K562 (cell line): ENCODE data around the gene NDUFC2. TPM values are rescaled to one million over a fixed set of nuclear protein-coding genes. Genes with fewer than 3 reads are reported as not detected.

ENCODE experiments used
- EGR1 ChIP-seq: fragments of 450-650 bp; conservative IDR thresholded peaks from 2 replicates; pipeline ENCODE4 v1.6.1; 2017; ENCODE audit warnings: mild to moderate bottlenecking
- MEIS2 ChIP-seq: fragments of 450-650 bp; IDR thresholded peaks from 2 replicates; pipeline ENCODE4 v1.6.1; 2014; ENCODE audit warnings: mild to moderate bottlenecking; ENCODE audit not compliant: partially characterized antibody
- PKNOX1 ChIP-seq: fragments of 450-650 bp; IDR thresholded peaks from 2 replicates; pipeline ENCODE4 v1.6.1; 2016
- RCOR1 ChIP-seq, 2 experiments: IDR thresholded peaks; 2 replicates each; pipeline ENCODE4 v1.6.1; 2012; ENCODE audit warnings: low read depth in 2 of 2, low read length in 2 of 2, borderline replicate concordance in 1 of 2, improper control_type of control experiment in 1 of 2
- SMARCA4 ChIP-seq: fragments of 450-650 bp; IDR thresholded peaks from 2 replicates; pipeline ENCODE4 v1.6.1; 2016
- SUPT5H ChIP-seq: fragments of 450-650 bp; IDR thresholded peaks from 2 replicates; pipeline ENCODE4 v1.6.1; 2016
- ZBTB40 ChIP-seq, 2 experiments: fragments of 450-650 bp in 1 of 2; sonication (generic) in 1 of 2; formaldehyde crosslinking in 1 of 2; IDR thresholded peaks; 2 replicates each; pipeline versions ENCODE4 v1.7.1 to v1.9.0; 2016 to 2022; ENCODE audit warnings: inconsistent platforms in 1 of 2, mild to moderate bottlenecking in 1 of 2, missing genetic modification reagents in 1 of 2
- polyA plus RNA-seq, 8 experiments: library from polyadenylated mRNA; depleted of rRNA in 4 of 8; stranded (reverse) in 5 of 8; unstranded in 3 of 8; fragments of >200 nt; fragmentation: Nextera tagmentation in 2 of 8; fragmentation: Illumina TruSeq in 1 of 8; extraction: Ambion mirVana in 2 of 8; extraction: Trizol in 1 of 8; gene quantifications; 2 replicates each; pipeline versions ENCODE4 v1.2.1 to v1.2.3, GENCODE V29; 2011 to 2014; ENCODE audit warnings: inconsistent platforms in 1 of 8, missing spikeins in 1 of 8
- total RNA-seq, 7 experiments: library from RNA; depleted of rRNA in 6 of 7; stranded (reverse); fragments of >200 nt in 6 of 7; fragmentation: Illumina TruSeq in 2 of 7; extraction: Trizol in 2 of 7; gene quantifications; 2 replicates each; pipeline versions ENCODE4 v1.2.1 to v1.2.3, GENCODE V29; 2011 to 2021; ENCODE audit warnings: low replicate concordance in 1 of 7

NDUFC2 gene
- total and polyA plus RNA-seq, 9 of the 15 experiments (the other 6 are each of a cell fraction or from before 2014, with no cell fraction given): 168 to 1,119 (median 442) TPM

- TF ChIP-seq ZBTB40 (IDR thresholded peaks at IDR 0.05): no peak
- TF ChIP-seq ZBTB40 (CRISPR knock-in tag; IDR thresholded peaks at IDR 0.05): no peak
- peak; percentile 20; the same call in 1 of the 2 replicates for TF ChIP-seq PKNOX1
- TF ChIP-seq EGR1: peak; percentile 81
- peak; percentile 21 for TF ChIP-seq MEIS2
- TF ChIP-seq RCOR1 (IDR thresholded peaks at IDR 0.05; ENCODE audit: borderline replicate concordance in 1 of 2, low read depth in 2 of 2, low read length in 2 of 2): peak in 1 of 2 experiments; percentile 31; a peak in 1 of 4 replicates
- no peak for TF ChIP-seq SUPT5H
- TF ChIP-seq SMARCA4: 0 out of 2 replicates have a peak, but pooled peaks have one; percentile 31
Measured at GRCh38 chr11:78061921-78062311, 17.7 kb downstream of the NDUFC2 start (continued).
